ENCODE data around the gene MRPS17. TPM values are rescaled to one million over a fixed set of nuclear protein-coding genes. Genes with fewer than 3 reads are reported as not detected.

MRPS17 gene
- total and polyA plus RNA-seq, 2 donors (not counting 1 experiment from before 2014, with no cell fraction given): 4.2 to 13.0 TPM

GRCh38 chr7:55931421-55932151 lies 20.1 kb upstream of the MRPS17 start:
- ATAC-seq (ENCODE audit: low read depth) (no peak), DNase-seq (no peak)
- Histone ChIP-seq H3K79me2 (ENCODE audit: control insufficient read depth, insufficient read depth, low read length) (no peaks in the 10 kb centered on the region), H3K36me3 (replicated peaks in 1 of 2; ENCODE audit: control extremely low read depth in 1 of 2, control insufficient read depth in 1 of 2, extremely low read depth in 1 of 2, insufficient read depth in 2 of 2, low read length in 1 of 2) (no peaks in the 10 kb centered on the region), H3K27me3 (replicated peaks in 1 of 4; ENCODE audit: control extremely low read depth in 1 of 4, control insufficient read depth in 3 of 4, insufficient read depth in 4 of 4, low read length in 3 of 4) (no peaks in the 10 kb centered on the region), H3K9me3 (ENCODE audit: control extremely low read depth in 1 of 3, control insufficient read depth in 2 of 3, insufficient read depth in 1 of 3, low read length in 2 of 3) (peaks cover 0 to 16% (median 2%) of the 10 kb centered on the region in 3 donors), H3K9ac (ENCODE audit: low read length) (no peak overlapping the region), H4K20me1 (ENCODE audit: control insufficient read depth, insufficient read depth, low read length, poor library complexity, severe bottlenecking) (no peaks in the 10 kb centered on the region), H3K27ac (ENCODE audit: low read length in 2 of 2) (no peak overlapping the region), H3K4me2 (replicated peaks; ENCODE audit: low read depth, low read length, poor library complexity, severe bottlenecking) (no peak overlapping the region), H3K4me1 (ENCODE audit: control insufficient read depth in 2 of 2, insufficient read depth in 2 of 2, low read length in 2 of 2) (peaks cover 0 to 2% of the 10 kb centered on the region in 2 donors), H3K4me3 (ENCODE audit: control extremely low read depth in 1 of 5, extremely low read depth in 1 of 5, insufficient read depth in 1 of 5, low read depth in 2 of 5, low read length in 4 of 5) (no peak overlapping the region), H2AFZ (ENCODE audit: insufficient read depth, low read depth, low read length, poor library complexity, severe bottlenecking) (no peak overlapping the region)
- Mint-ChIP-seq H3K4me3 (no peak overlapping the region), H3K27ac (no peak overlapping the region), H3K4me1 (peaks cover 7% of the 10 kb centered on the region), H3K27me3 (no peaks in the 10 kb centered on the region), H3K9me3 (ENCODE audit: insufficient read depth) (no peaks in the 10 kb centered on the region)
- intact Hi-C loops (cut with micrococcal nuclease): no loop called here
- ChIA-PET CTCF (no interaction called here), POLR2A (no interaction called here)
- 100% methylated on average over 1 of the region's 5 CpGs for WGBS (ENCODE audit: insufficient coverage)
- TF ChIP-seq EZH2 (IDR thresholded peaks at IDR 0.05; ENCODE audit: borderline replicate concordance, insufficient read depth, low read depth, low read length, poor library complexity, severe bottlenecking): no peak
- TF ChIP-seq, protein P1, sequence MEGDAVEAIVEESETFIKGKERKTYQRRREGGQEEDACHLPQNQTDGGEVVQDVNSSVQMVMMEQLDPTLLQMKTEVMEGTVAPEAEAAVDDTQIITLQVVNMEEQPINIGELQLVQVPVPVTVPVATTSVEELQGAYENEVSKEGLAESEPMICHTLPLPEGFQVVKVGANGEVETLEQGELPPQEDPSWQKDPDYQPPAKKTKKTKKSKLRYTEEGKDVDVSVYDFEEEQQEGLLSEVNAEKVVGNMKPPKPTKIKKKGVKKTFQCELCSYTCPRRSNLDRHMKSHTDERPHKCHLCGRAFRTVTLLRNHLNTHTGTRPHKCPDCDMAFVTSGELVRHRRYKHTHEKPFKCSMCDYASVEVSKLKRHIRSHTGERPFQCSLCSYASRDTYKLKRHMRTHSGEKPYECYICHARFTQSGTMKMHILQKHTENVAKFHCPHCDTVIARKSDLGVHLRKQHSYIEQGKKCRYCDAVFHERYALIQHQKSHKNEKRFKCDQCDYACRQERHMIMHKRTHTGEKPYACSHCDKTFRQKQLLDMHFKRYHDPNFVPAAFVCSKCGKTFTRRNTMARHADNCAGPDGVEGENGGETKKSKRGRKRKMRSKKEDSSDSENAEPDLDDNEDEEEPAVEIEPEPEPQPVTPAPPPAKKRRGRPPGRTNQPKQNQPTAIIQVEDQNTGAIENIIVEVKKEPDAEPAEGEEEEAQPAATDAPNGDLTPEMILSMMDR (IDR thresholded peaks at IDR 0.05): no peak

DNA sequence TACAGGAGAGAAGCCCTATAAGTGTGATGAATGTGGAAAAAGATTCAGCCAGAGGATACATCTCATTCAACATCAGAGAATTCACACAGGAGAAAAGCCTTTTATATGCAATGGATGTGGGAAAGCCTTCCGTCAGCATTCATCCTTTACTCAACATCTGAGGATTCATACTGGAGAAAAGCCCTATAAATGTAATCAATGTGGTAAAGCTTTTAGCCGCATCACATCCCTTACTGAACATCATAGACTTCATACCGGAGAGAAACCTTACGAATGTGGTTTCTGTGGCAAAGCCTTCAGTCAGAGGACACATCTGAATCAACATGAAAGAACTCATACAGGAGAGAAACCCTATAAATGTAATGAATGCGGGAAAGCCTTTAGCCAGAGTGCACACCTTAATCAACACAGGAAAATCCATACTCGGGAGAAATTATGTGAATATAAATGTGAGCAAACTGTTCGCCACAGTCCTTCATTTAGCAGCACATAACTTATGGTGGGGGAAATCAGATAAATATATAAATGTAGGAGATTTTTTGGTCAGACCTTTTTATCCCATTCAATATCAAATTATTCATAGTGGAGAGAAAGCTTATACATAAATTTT lies 12.1 kb upstream of the MRPS17 start:
- Mint-ChIP-seq H3K4me1 (no peaks in the 10 kb centered on the region), H3K4me3 (no peak overlapping the region), H3K27ac (no peak overlapping the region), H3K9me3 (ENCODE audit: insufficient read depth) (peaks cover 14% of the 10 kb centered on the region), H3K27me3 (no peaks in the 10 kb centered on the region)
- Histone ChIP-seq H4K20me1 (ENCODE audit: control insufficient read depth, insufficient read depth, low read length, poor library complexity, severe bottlenecking) (no peaks in the 10 kb centered on the region), H3K79me2 (ENCODE audit: control insufficient read depth, insufficient read depth, low read length) (no peaks in the 10 kb centered on the region), H3K9me3 (ENCODE audit: control extremely low read depth in 1 of 3, control insufficient read depth in 2 of 3, insufficient read depth in 1 of 3, low read length in 2 of 3) (peaks cover 3 to 39% (median 26%) of the 10 kb centered on the region in 3 donors), H2AFZ (ENCODE audit: insufficient read depth, low read depth, low read length, poor library complexity, severe bottlenecking) (no peak overlapping the region), H3K36me3 (replicated peaks in 1 of 2; ENCODE audit: control extremely low read depth in 1 of 2, control insufficient read depth in 1 of 2, extremely low read depth in 1 of 2, insufficient read depth in 2 of 2, low read length in 1 of 2) (no peaks in the 10 kb centered on the region), H3K4me1 (ENCODE audit: control insufficient read depth in 2 of 2, insufficient read depth in 2 of 2, low read length in 2 of 2) (no peaks in the 10 kb centered on the region), H3K27ac (ENCODE audit: low read length in 2 of 2) (no peak overlapping the region), H3K9ac (ENCODE audit: low read length) (no peak overlapping the region), H3K27me3 (replicated peaks in 1 of 4; ENCODE audit: control extremely low read depth in 1 of 4, control insufficient read depth in 3 of 4, insufficient read depth in 4 of 4, low read length in 3 of 4) (no peaks in the 10 kb centered on the region), H3K4me3 (ENCODE audit: control extremely low read depth in 1 of 5, extremely low read depth in 1 of 5, insufficient read depth in 1 of 5, low read depth in 2 of 5, low read length in 4 of 5) (no peak overlapping the region), H3K4me2 (replicated peaks; ENCODE audit: low read depth, low read length, poor library complexity, severe bottlenecking) (no peak overlapping the region)
- WGBS (ENCODE audit: insufficient coverage): no CpG with 5 or more reads among the region's 7 CpGs
- CTCF ChIA-PET: no interaction called here
- DNase-seq: no peak
- POLR2A ChIA-PET: no interaction called here
- intact Hi-C loops (cut with micrococcal nuclease): no loop called here
- no peak for ATAC-seq (ENCODE audit: low read depth)
- TF ChIP-seq, protein P1 (IDR thresholded peaks at IDR 0.05): no peak
- TF ChIP-seq EZH2 (IDR thresholded peaks at IDR 0.05; ENCODE audit: borderline replicate concordance, insufficient read depth, low read depth, low read length, poor library complexity, severe bottlenecking): no peak
